Left kidney (tissue), 2 donors: ENCODE data around the gene C1orf122. TPM values are rescaled to one million over a fixed set of nuclear protein-coding genes. Genes with fewer than 3 reads are reported as not detected.
A peak's percentile ranks its signal among the peaks of the same experiment; 100 is the strongest.

Experiments
- DNase-seq: peaks from one replicate; pipeline ENCODE4 v3.0.0-alpha.2; 2013
- polyA plus RNA-seq: library from polyadenylated mRNA; unstranded; fragments of 120-200 nt; gene quantifications from one replicate; pipeline ENCODE4 v1.2.1, GENCODE V29; 2013; ENCODE audit not compliant: insufficient read length

C1orf122 gene
- polyA plus RNA-seq, 1 donor = 20.2 TPM

GRCh38 chr1:37794372-37795339 is 12.9 kb upstream of the C1orf122 start:
- no peak for DNase-seq

DNA sequence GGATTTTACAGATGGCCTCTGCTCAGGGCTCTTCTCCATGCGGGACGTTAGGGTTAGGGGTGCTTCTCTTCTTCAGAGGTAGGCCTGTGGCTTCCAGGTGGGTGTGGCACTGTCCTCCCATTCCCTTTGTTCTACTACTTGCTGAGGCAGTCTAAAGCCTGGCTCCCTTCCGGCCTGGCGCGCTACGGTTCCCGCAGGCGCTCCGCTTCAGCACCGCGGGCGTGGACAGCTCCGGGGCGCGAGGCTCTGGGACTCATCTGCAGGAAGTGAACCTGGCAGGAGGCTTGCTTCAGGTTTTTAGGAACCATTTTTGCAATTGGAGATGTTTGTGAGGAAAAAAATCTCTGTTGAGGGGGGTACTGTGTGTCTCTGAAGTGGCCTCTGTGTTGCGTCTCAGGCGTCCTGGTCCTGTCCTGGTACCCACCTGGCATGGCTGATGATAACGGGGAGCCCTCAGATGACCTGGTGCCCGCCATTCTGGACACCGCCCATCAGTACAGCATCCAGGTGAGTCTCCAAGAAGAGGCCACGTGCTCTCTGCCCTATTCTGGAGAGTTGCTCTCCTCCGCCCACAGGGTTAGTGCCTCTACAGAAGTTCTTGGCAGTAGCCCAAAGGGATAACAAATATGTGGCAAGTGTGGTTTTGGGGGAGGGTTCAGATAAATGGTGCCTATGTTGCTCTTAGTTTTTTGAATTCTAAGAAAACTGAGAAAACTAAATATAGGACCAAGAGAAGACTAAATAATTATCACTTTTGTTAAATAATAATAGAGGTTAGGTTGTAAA is 12.1 kb upstream of the C1orf122 start:
- no peak for DNase-seq

DNA sequence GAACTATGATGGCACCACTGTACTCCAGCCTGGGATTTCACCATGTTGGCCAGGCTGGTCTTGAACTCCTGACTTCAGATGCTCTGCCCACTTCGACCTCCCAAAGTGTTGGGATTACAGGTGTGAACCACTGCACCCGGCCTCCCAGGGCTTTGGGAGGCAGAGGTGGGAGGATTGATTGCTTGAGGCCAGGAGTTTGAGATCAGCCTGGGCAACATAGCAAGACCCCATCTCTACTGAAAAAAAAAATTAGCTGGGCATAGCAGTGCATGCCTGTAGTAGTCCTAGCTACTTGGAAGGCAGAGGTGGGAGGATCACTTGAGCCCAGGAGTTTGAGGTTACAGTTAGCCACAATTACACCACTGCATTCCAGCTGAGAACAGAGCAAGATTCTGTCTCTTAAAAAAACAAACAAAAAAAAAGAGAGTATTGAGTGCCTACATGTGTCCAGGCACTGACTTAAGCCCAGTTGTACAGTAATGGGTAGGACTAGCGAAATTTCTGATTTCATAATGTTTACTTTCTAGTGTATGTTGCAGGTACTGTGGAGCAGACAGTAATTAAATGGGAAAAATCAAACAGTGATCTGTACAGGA is 9.7 kb upstream of the C1orf122 start:
- no peak for DNase-seq

GRCh38 chr1:37802439-37802838 is 5.2 kb upstream of the C1orf122 start:
- no peak for DNase-seq

DNA sequence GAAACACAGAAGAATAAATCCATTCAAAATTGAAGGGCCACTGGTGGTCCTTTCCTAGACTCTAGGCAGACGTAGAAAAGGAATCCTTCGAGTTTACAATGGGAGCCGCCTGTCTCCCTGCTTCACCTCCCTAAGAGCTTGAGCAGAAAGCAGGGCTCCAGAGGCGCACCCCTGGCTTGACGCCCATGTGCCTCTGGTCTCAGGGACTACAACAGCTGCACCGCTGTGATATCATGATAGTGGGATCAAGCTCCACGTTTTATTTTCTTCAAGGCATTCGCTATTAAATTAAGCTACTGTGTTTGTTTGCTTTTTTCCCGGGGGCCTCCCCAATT is 403 bp upstream of the C1orf122 start:
- DNase-seq = no peak

DNA sequence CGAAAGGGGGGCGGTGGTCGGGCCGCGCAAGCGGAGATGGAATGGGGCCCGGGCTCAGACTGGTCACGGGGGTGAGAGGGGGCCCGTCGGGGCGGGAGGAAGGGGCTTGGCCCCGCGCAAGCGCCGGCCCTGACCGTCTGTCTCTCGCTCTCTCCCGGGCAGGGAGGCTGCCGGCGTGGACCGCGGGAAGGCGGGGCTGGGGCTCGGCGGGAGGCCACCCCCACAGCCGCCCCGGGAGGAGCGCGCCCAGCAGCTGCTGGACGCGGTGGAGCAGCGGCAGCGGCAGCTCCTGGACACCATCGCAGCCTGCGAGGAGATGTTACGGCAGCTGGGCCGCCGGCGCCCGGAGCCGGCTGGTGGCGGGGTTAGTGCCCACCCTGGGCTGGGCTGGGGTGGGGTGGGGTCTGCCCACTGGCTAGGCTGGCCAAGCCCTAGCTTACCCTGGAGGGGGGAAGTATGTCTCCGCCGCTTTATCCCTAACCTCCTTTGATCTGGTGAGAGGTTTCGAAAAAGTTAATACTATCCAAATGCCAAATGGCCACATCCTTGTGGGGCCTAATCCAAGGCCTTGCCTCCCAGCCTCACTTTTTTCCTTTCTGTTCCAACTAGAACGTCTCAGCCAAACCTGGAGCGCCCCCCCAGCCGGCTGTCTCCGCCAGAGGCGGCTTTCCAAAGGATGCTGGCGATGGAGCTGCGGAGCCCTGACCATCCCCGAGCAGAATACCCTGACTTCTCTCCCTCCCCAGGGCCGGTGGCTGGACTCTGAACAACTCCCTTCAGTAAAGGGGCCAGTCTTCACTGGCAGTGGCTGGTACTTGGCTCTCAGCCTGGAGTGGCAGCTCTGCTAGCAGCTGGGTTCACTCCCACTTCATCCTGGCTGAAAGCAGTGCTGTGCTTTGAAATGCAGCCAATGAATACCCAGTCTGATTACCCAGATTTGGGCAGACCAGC is 1.1 kb downstream of the C1orf122 start:
- DNase-seq = peak; percentile 61

- DNase-seq = no peak
These were observed 2.4 kb downstream of the C1orf122 start for GRCh38 chr1:37809942-37810341.

DNA sequence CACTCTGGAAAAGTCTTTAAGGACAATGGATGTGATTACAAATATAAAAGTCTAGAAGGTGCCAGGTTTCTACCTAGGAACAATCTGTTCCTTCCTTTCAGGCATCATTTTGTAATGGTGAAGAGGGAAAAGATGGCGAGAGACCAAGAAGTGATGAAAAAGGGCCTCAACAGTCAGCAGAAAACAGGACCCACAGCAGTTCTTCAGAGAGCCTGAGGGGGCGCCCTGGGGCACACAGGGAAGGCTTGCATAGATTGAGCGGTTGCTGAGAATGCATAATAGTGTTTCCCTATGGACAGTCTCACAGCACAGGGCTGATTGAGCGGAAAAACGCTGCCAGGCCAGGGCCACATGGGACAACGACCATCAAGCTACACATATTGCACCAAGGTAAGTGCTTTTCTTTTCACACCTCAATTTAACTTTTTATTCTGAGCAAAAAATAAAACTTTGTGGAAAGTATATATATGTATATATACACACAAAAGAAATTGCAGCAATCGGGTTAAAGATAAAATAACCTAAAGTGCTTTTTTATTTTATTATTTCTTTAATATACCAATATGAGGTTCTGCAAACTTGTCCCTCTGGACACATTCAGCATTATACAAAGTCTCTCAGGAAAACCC is 3.6 kb downstream of the C1orf122 start:
- DNase-seq = peak; percentile 68

- no peak for DNase-seq
These were observed 6.0 kb downstream of the C1orf122 start for GRCh38 chr1:37813529-37814145.

DNA sequence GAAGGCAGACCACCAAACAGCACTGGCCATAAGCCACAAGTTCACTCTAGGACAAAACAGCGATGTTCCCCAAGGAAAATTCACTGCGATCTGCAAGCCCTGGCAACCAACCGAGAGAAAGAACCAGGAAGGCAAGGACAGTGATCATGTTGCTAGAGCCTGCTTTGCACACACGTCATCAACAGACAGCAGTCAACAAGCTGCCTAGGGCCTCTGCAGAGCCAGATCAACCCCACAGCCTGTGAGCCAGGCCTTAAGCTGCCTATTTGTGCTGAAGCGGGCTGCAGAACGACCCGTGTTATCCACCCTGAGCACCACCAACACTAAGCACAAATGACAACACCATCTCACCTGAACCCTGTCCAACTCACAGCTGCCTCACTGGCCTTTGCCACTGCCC is 6.7 kb downstream of the C1orf122 start:
- DNase-seq = no peak

DNA sequence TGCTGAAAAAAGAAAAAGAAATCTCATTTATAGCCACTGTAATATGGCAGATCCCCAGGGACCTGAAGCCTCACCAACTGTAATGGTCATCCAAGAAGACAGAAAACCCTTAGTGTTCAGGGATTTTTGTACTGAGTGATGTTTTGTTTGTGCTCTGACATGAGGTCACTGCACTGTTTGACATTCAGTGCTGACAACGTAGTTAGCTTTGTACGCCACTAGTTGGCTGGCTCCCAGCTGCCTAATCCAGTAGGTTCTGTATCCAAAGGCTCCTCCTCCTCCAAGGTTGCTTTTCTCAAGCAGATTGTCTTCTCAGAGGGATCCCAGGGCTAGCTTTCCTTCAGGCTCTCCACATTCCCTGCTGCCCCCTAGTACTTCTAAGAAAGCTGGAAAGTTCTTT is 9.9 kb downstream of the C1orf122 start:
- DNase-seq = no peak

GRCh38 chr1:37821481-37821880 is 13.9 kb downstream of the C1orf122 start:
- no peak for DNase-seq

DNA sequence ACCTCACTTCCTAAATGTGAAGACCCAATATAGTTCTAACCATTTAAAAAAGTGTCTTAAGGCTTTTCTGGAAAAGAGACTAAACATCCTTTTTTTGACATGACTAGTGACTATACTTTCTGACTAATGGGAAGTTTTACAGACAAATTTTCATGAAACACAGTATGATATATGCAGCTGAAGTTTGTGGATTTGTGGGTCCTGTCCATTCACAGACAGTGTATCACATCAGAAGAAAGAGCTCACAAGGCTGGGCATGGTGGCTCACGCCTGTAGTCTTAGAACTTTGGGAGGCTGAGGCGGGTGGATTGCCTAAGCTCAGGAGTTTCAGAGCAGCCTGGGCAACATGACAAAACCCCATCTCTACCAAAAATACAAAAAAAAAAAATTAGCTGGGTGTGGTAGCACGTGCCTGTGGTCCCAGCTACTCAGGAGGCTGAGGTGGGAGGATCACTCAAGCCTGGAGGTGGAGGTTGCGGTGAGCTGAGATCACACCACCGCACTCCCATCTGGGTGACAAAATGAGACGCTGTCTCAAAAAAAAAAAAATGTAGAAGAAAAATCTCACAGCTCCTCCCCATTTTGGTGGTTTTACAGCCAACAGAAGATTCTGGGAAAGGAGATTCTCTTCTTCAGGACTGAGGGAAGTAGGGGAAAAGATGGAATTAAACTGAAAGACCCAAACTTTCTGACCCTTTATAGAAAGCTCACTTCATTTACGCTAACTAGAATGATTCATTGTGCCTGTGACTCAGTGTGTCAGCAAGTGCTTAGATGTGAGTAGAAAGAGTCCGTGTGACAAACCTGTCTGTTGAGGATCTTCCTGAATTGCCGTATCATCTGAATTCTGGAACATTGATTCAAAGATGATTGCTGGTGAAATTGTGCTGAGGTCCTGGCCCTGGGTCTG is 15.6 kb downstream of the C1orf122 start:
- DNase-seq = no peak

DNA sequence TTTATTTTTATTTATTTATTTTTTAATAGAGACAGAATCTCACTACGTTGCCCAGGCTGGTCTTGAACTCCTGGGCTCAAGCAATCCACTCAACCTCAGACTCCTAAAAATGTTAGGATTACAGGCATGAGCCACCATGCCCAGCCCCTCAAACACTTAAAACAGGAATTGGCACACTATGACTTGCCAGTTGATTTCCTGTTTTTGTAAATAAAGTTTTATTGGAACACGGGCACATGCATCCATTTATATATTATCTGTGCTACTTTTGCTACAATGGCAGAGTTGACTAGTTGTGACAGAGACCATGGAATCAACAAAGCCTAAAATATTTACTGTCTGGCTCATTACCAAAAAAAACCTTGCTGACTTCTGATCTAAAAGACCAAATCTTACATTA is 16.4 kb downstream of the C1orf122 start:
- no peak for DNase-seq

DNA sequence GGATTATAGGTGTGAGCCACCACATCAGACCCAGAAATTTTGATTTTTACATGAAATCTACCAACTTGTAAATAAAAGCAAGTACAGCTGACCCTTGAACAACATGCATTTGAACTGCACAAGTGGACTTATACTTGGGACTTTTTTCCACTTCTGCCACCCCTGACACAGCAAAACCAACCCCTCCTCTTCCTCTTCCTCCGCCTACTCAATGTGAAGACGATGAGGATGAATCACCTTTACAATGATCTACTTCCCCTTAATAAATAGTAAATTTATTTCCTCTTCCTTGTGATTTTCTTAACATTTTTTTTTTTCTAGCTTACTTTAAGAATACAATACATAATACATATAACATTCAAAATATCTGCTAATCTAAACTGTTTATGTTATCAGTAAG is 17.9 kb downstream of the C1orf122 start:
- DNase-seq = no peak

DNA sequence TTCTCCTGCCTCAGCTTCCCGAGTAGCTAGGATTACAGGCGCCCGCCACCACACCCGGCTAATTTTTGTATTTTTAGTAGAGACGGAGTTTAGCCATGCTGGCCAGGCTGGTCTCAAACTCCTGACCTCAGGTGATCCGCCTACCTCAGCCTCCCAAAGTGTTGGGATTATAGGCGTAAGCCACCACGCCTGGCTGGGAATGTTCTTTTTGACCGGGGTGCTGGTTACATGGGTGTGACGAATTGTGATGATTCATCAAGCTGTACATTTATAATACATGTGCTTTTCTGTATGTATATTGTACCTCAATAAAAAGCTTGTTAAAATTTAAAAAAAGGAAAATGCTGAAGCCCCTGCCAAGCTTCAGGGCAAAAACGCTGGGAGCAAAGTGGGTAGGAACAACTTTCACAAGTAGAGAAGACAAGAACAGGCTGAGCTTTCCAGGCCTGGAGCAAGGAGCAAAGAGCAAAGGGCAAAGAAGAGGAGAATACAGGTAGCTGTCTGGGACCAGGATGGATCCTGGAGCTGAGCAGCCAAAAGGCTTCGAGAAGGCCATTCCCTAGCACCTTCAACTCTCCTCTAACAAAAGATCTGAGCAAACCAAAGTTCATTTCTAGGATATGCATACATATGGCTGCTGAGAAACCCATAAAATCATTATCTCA is 21.0 kb downstream of the C1orf122 start:
- DNase-seq = no peak

DNA sequence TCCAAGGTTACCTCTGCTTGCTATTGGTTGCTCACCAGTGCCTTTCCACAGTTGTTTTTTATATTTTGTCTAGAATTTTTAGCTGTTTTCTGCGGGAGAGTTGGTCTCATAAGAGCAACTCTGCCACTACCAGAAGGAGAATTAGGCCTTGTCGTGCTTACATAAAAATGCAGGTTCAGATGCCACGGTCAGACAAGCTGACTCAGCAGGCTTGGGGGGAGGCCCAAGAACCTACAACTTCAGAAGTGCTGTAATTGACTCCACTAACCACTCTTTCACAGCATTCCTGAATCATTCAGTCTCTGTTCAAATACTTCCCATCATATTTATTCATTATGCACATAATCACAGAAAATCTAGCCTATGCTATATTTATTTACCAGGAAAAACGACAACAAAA is 23.5 kb downstream of the C1orf122 start:
- no peak for DNase-seq

DNA sequence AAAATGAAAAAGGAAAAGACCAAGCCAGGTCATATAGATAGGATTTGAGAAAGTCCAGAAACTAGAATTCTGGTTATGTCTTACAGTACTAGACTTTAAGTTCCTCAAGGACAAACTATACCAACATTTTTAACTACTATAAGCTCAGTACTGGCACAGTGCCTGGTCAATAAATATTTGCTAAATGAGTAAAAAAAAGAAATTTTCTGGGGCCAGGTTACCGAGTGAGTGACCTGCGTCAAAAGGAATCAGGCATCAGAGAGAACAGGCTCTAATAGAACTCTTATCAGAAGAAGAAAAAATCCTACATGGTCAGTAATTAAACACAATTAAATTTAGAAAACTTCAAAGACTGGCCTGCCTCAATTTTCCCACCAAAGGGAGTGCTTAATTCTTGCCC is 24.2 kb downstream of the C1orf122 start:
- no peak for DNase-seq

- DNase-seq = no peak
These were observed 29.2 kb downstream of the C1orf122 start for GRCh38 chr1:37836788-37837187.
